ENCODE measurements around the gene TIGD3. TPM values are rescaled to one million over a fixed set of nuclear protein-coding genes. Genes with fewer than 3 reads are reported as not detected.

Gene TIGD3
- total RNA-seq, 1 experiment from 2014 or later = 3.0 TPM

GRCh38 chr11:65390996-65391395 lies 36.4 kb downstream of the TIGD3 start:
- Mint-ChIP-seq H3K4me1 (ENCODE audit: low read depth, unreplicated experiment) (peaks cover 6% of the 10 kb centered on the region), H3K27ac (ENCODE audit: unreplicated experiment) (peak overlapping the region; percentile 50), H3K36me3 (ENCODE audit: insufficient read depth, unreplicated experiment) (peaks cover 28% of the 10 kb centered on the region), H3K4me3 (ENCODE audit: unreplicated experiment) (no peak overlapping the region), H3K9me3 (ENCODE audit: unreplicated experiment) (no peaks in the 10 kb centered on the region), H3K27me3 (ENCODE audit: insufficient read depth, unreplicated experiment) (no peaks in the 10 kb centered on the region)
- DNase-seq = peak in 1 of 2 experiments; percentile 46
- POLR2A ChIA-PET = interaction anchor here (0.7 kb wide), 1 partner anchor 21 kb away, joined by 6 read pairs; no protein-coding TSS in a partner anchor
- no peaks in the 10 kb centered on the region for H3K9me3 ChIP-seq
- peaks cover 6% of the 10 kb centered on the region for H3K4me1 ChIP-seq
- CTCF ChIA-PET = interaction anchor here (0.5 to 1.0 kb wide), 2 partner anchors 20 to 607 kb away, joined by 4 to 11 read pairs; no protein-coding TSS in a partner anchor
- intact Hi-C loops (cut with micrococcal nuclease; ENCODE audit: unreplicated experiment) = no loop called here
- no peak overlapping the region for H3K4me3 ChIP-seq (ENCODE audit: low read depth, low read length)
- BruUV-seq (replicated peaks) = no TSS peak
- no peaks in the 10 kb centered on the region; the same call in 1 of the 2 replicates for H3K36me3 ChIP-seq (ENCODE audit: control insufficient read depth, insufficient read depth, low read length)
- TF ChIP-seq CTCF (IDR thresholded peaks at IDR 0.05; ENCODE audit: insufficient read depth in 1 of 2, low read depth in 1 of 2, low read length in 1 of 2, severe bottlenecking in 1 of 2, unreplicated experiment in 1 of 2) = no peak
- H3K27me3 ChIP-seq (replicated peaks; ENCODE audit: control insufficient read depth, insufficient read depth, low read length) = no peaks in the 10 kb centered on the region

- Histone ChIP-seq H3K36me3 (ENCODE audit: control insufficient read depth, insufficient read depth, low read length) (no peaks in the 10 kb centered on the region; the same call in none of the 2 replicates), H3K4me3 (ENCODE audit: low read depth, low read length) (no peak overlapping the region), H3K4me1 (peaks cover 4% of the 10 kb centered on the region; the same call in 1 of the 2 replicates), H3K9me3 (no peaks in the 10 kb centered on the region), H3K27me3 (replicated peaks; ENCODE audit: control insufficient read depth, insufficient read depth, low read length) (no peaks in the 10 kb centered on the region)
- H3K4me1 Mint-ChIP-seq (ENCODE audit: low read depth, unreplicated experiment) = peaks cover 6% of the 10 kb centered on the region
- H3K27ac Mint-ChIP-seq (ENCODE audit: unreplicated experiment) = no peak overlapping the region
- H3K36me3 Mint-ChIP-seq (ENCODE audit: insufficient read depth, unreplicated experiment) = peaks cover 26% of the 10 kb centered on the region
- ChIA-PET CTCF (interaction anchor here (0.6 to 0.7 kb wide), 2 partner anchors 11 to 117 kb away, joined by 4 to 5 read pairs; no protein-coding TSS in a partner anchor), POLR2A (no interaction called here)
- no peak overlapping the region for H3K4me3 Mint-ChIP-seq (ENCODE audit: unreplicated experiment)
- no peak for TF ChIP-seq CTCF (IDR thresholded peaks at IDR 0.05; ENCODE audit: insufficient read depth in 1 of 2, low read depth in 1 of 2, low read length in 1 of 2, severe bottlenecking in 1 of 2, unreplicated experiment in 1 of 2)
- BruUV-seq (replicated peaks) = no TSS peak
- no peak for DNase-seq
- H3K9me3 Mint-ChIP-seq (ENCODE audit: unreplicated experiment) = no peaks in the 10 kb centered on the region
- H3K27me3 Mint-ChIP-seq (ENCODE audit: insufficient read depth, unreplicated experiment) = no peaks in the 10 kb centered on the region
- intact Hi-C loops (cut with micrococcal nuclease; ENCODE audit: unreplicated experiment) = no loop called here
These were observed 37.8 kb downstream of the TIGD3 start for GRCh38 chr11:65392186-65392829.

- Histone ChIP-seq H3K36me3 (ENCODE audit: control insufficient read depth, insufficient read depth, low read length) (no peaks in the 10 kb centered on the region; the same call in none of the 2 replicates), H3K9me3 (no peaks in the 10 kb centered on the region), H3K4me1 (no peaks in the 10 kb centered on the region), H3K4me3 (ENCODE audit: low read depth, low read length) (no peak overlapping the region), H3K27me3 (replicated peaks; ENCODE audit: control insufficient read depth, insufficient read depth, low read length) (no peaks in the 10 kb centered on the region)
- H3K4me1 Mint-ChIP-seq (ENCODE audit: low read depth, unreplicated experiment) = peaks cover 6% of the 10 kb centered on the region
- no peak overlapping the region for H3K4me3 Mint-ChIP-seq (ENCODE audit: unreplicated experiment)
- H3K27me3 Mint-ChIP-seq (ENCODE audit: insufficient read depth, unreplicated experiment) = no peaks in the 10 kb centered on the region
- intact Hi-C loops (cut with micrococcal nuclease; ENCODE audit: unreplicated experiment) = no loop called here
- H3K36me3 Mint-ChIP-seq (ENCODE audit: insufficient read depth, unreplicated experiment) = peaks cover 32% of the 10 kb centered on the region
- POLR2A ChIA-PET = no interaction called here
- no peak for DNase-seq
- no peak overlapping the region for H3K27ac Mint-ChIP-seq (ENCODE audit: unreplicated experiment)
- no TSS peak for BruUV-seq (replicated peaks)
- TF ChIP-seq CTCF (IDR thresholded peaks at IDR 0.05; ENCODE audit: insufficient read depth in 1 of 2, low read depth in 1 of 2, low read length in 1 of 2, severe bottlenecking in 1 of 2, unreplicated experiment in 1 of 2) = no peak
- H3K9me3 Mint-ChIP-seq (ENCODE audit: unreplicated experiment) = no peaks in the 10 kb centered on the region
- CTCF ChIA-PET = interaction anchor here (0.6 to 0.7 kb wide), 2 partner anchors 11 to 117 kb away, joined by 4 to 5 read pairs; no protein-coding TSS in a partner anchor
These were observed 38.3 kb downstream of the TIGD3 start for GRCh38 chr11:65392899-65393298.
